Sigmoid colon (tissue), 7 donors: Measurements from ENCODE around the gene THRA. TPM values are rescaled to one million over a fixed set of nuclear protein-coding genes. Genes with fewer than 3 reads are reported as not detected.
A peak's percentile ranks its signal among the peaks of the same experiment; 100 is the strongest.

Experiments used
- DNase-seq: peaks from one replicate; pipeline ENCODE4 v3.0.0-alpha.2; 2019
- H3K27ac ChIP-seq, 4 donors: fragments of 200-600 bp; sonication (generic); one replicate each; pipeline ENCODE4 v1.5.1; 2016 to 2019; ENCODE audit warnings: mild to moderate bottlenecking in 1 of 4
- H3K27me3 ChIP-seq, 3 donors: fragments of 200-600 bp; sonication (generic); one replicate each; pipeline ENCODE4 v1.5.1; 2019; ENCODE audit warnings: mild to moderate bottlenecking in 1 of 3
- H3K36me3 ChIP-seq, 4 donors: fragments of 200-600 bp; sonication (generic); one replicate each; pipeline ENCODE4 v1.5.1; 2016 to 2019
- H3K4me1 ChIP-seq, 4 donors: fragments of 200-600 bp; sonication (generic); one replicate each; pipeline ENCODE4 v1.5.1; 2017 to 2019
- H3K4me3 ChIP-seq, 4 donors: fragments of 200-600 bp; sonication (generic); one replicate each; pipeline ENCODE4 v1.5.1; 2017 to 2019; ENCODE audit warnings: mild to moderate bottlenecking in 2 of 4, moderate library complexity in 1 of 4
- H3K9me3 ChIP-seq, 4 donors: fragments of 200-600 bp in 3 of 4; sonication (generic) in 3 of 4; one replicate each; pipeline versions ENCODE4 v1.5.1 to v1.6.1; 2013 to 2019
- CTCF ChIP-seq, 4 experiments: fragments of 450-650 bp in 3 of 4; fragments of 200-600 bp in 1 of 4; IDR thresholded peaks; one replicate each; pipeline ENCODE4 v1.5.1; 2016 to 2019; ENCODE audit warnings: antibody characterized with exemption in 4 of 4, mild to moderate bottlenecking in 3 of 4, moderate library complexity in 2 of 4
- EP300 ChIP-seq, 4 donors: sonication (generic); formaldehyde crosslinking; IDR thresholded peaks; one replicate each; pipeline ENCODE4 v1.6.1; 2017; ENCODE audit warnings: antibody characterized with exemption in 4 of 4
- POLR2A ChIP-seq, 2 donors: fragments of 450-650 bp; IDR thresholded peaks; one replicate each; pipeline ENCODE4 v1.6.1; 2016; ENCODE audit warnings: antibody characterized with exemption in 2 of 2, mild to moderate bottlenecking in 2 of 2, moderate library complexity in 2 of 2
- POLR2AphosphoS5 ChIP-seq, 4 donors: sonication (generic); formaldehyde crosslinking; IDR thresholded peaks; one replicate each; pipeline ENCODE4 v1.6.1; 2017; ENCODE audit warnings: antibody characterized with exemption in 4 of 4
- WGBS, 2 donors: extraction: QIAGEN DNeasy Blood & Tissue Kit; methylation state at CpG; one replicate each; pipeline ENCODE4 v1.1.7; 2013; 5-methylcytosine and 5-hydroxymethylcytosine counted together
- intact Hi-C: fragments of 100-400 bp; cut with DNase I; formaldehyde crosslinking; loops from one replicate; pipeline ENCODE4 v1.15.1; 2023
- polyA plus RNA-seq, 3 donors: library from polyadenylated mRNA; stranded (reverse); fragments of 200-250 nt; gene quantifications; one replicate each; pipeline ENCODE4 v1.2.3, GENCODE V29; 2013
- total RNA-seq, 4 donors: library from RNA; depleted of rRNA; stranded (reverse); fragments of >200 nt; gene quantifications; one replicate each; pipeline ENCODE4 v1.1.0, GENCODE V29; 2016
- donor health status: healthy with polysubstance abuse.
- donor health status: Bipolar disorder and iron deficiency.
- donor health status: healthy.

The THRA gene
- total and polyA plus RNA-seq, 7 donors: 25.4 to 86.1 (median 78.8) TPM

DNA sequence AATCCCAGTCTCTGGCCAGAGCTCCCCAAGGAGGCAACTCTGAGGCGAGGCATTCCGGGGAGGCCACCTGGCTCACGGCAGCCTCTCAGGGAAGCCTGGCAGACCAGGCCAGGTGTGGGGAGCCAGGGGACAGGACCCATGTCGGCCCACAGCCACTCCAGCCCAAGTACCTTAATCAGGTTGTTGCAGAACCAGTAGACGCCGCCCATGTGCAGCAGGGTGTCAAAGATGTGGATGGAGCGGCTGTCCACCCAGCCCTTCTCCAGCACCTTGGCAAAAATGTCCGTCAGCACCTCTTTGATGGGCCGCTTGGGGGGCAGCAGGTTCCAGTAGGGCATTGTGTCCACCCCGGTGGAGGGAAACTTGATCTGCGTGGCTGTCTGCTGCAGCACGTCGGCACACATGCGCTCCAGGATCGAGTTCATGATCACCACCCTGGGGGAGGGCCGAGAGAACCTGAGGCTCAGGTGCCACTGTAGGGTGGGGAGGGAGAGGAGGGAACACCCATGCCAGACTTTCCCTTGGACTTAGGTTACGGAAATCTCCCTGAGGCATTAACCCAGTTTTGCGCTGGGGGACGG lies 39.7 kb upstream of the THRA start:
- DNase-seq: no peak
- WGBS, 2 donors: 35 to 76% methylated on average over 19 of the region's 19 CpGs
- no peak overlapping the region for H3K4me3 ChIP-seq
- TF ChIP-seq CTCF (IDR thresholded peaks at IDR 0.05) (no peak), EP300 (IDR thresholded peaks at IDR 0.05) (no peak), POLR2AphosphoS5 (IDR thresholded peaks at IDR 0.05) (no peak), POLR2A (IDR thresholded peaks at IDR 0.05) (no peak)
- peaks cover 0 to 60% (median 50%) of the 10 kb centered on the region in 4 donors for H3K4me1 ChIP-seq
- no peaks in the 10 kb centered on the region for H3K27me3 ChIP-seq
- peaks cover 10 to 73% (median 26%) of the 10 kb centered on the region in 4 donors for H3K36me3 ChIP-seq
- no peaks in the 10 kb centered on the region for H3K9me3 ChIP-seq
- intact Hi-C loops: no loop called here
- H3K27ac ChIP-seq: no peak overlapping the region

- no peaks in the 10 kb centered on the region for H3K9me3 ChIP-seq
- H3K36me3 ChIP-seq: peaks cover 16 to 80% (median 31%) of the 10 kb centered on the region in 4 donors
- peak overlapping the region in 1 of 4 donors; percentile 3 for H3K27ac ChIP-seq
- WGBS, 2 donors: 48 to 70% methylated on average over 10 of the region's 10 CpGs
- peaks cover 0 to 53% (median 43%) of the 10 kb centered on the region in 4 donors for H3K4me1 ChIP-seq
- TF ChIP-seq EP300 (IDR thresholded peaks at IDR 0.05): peak in 1 of 4 donors; percentile 5
- no peak for TF ChIP-seq CTCF (IDR thresholded peaks at IDR 0.05)
- peak in 2 of 4 donors; percentile 16 to 42 for TF ChIP-seq POLR2AphosphoS5 (IDR thresholded peaks at IDR 0.05)
- TF ChIP-seq POLR2A (IDR thresholded peaks at IDR 0.05): no peak
- H3K4me3 ChIP-seq: no peak overlapping the region
- intact Hi-C loops: no loop called here
- H3K27me3 ChIP-seq: no peaks in the 10 kb centered on the region
- DNase-seq: peak; percentile 67
Measured at GRCh38 chr17:40023590-40024292, 39.0 kb upstream of the THRA start.

DNA sequence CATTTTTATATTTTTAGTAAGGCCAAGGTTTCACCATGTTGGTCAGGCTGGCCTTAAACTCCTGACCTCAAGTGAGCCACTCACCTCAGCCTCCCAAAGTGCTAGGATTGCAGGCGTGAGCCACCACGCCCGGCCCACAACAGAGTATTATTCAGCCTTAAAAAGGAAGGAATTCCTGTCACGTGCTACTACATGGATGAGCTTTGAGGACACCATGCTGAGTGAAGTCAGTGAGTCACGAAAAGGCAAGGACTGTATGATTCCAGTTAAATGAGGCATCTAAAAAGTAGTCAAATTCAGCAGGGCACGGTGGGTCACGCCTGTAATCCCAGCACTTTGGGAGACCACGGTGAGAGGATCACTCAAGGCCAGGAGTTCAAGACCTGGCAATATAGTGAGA lies 37.9 kb upstream of the THRA start:
- H3K27ac ChIP-seq: no peak overlapping the region
- TF ChIP-seq EP300 (IDR thresholded peaks at IDR 0.05) (no peak), POLR2A (IDR thresholded peaks at IDR 0.05) (no peak), CTCF (IDR thresholded peaks at IDR 0.05) (no peak), POLR2AphosphoS5 (IDR thresholded peaks at IDR 0.05) (no peak)
- H3K36me3 ChIP-seq: peaks cover 19 to 84% (median 36%) of the 10 kb centered on the region in 4 donors

GRCh38 chr17:40025559-40025958 lies 37.2 kb upstream of the THRA start:
- DNase-seq: no peak
- 87 to 88% methylated on average over 2 of the region's 2 CpGs for WGBS, 2 donors
- Histone ChIP-seq H3K27me3 (no peaks in the 10 kb centered on the region), H3K9me3 (no peaks in the 10 kb centered on the region), H3K4me3 (no peak overlapping the region), H3K4me1 (peaks cover 0 to 41% (median 34%) of the 10 kb centered on the region in 4 donors), H3K36me3 (peaks cover 19 to 84% (median 37%) of the 10 kb centered on the region in 4 donors), H3K27ac (peak overlapping the region in 1 of 4 donors; percentile 9)
- intact Hi-C loops: loop anchor here (5.0 kb wide), 1 partner anchor 147 kb away; no protein-coding TSS in a partner anchor
- no peak for TF ChIP-seq POLR2A (IDR thresholded peaks at IDR 0.05)
- no peak for TF ChIP-seq EP300 (IDR thresholded peaks at IDR 0.05)
- no peak for TF ChIP-seq POLR2AphosphoS5 (IDR thresholded peaks at IDR 0.05)
- TF ChIP-seq CTCF (IDR thresholded peaks at IDR 0.05): no peak

More for the DNA sequence above, 37.9 kb upstream of the THRA start:
- Histone ChIP-seq H3K4me1 (peaks cover 0 to 42% (median 34%) of the 10 kb centered on the region in 4 donors), H3K9me3 (no peaks in the 10 kb centered on the region), H3K27me3 (no peaks in the 10 kb centered on the region), H3K4me3 (no peak overlapping the region)
- WGBS, 2 donors: 84 to 95% methylated on average over 8 of the region's 8 CpGs
- intact Hi-C loops: loop anchor here (5.0 kb wide), 1 partner anchor 147 kb away; no protein-coding TSS in a partner anchor
- no peak for DNase-seq
